T-helper 9 cell (primary cell): Measurements from ENCODE around the gene METTL9.
A peak's percentile ranks its signal among the peaks of the same experiment; 100 is the strongest.
"Not testable (repeated sequence)": the region's sequence is repeated elsewhere in the genome, so short reads cannot be mapped to it uniquely, and the experiment has no call there.

Experiments used
- DNase-seq: peaks from one replicate; pipeline ENCODE4 v3.0.0-alpha.2; 2020

The METTL9 gene

GRCh38 chr16:21638573-21638975, 39.2 kb downstream of the METTL9 start:
- DNase-seq: no peak

- no peak for DNase-seq
These were observed 40.1 kb downstream of the METTL9 start for GRCh38 chr16:21639493-21639892.

GRCh38 chr16:21641916-21642315, 42.5 kb downstream of the METTL9 start:
- DNase-seq: no peak

GRCh38 chr16:21642861-21643260, 43.5 kb downstream of the METTL9 start:
- DNase-seq: no peak

- DNase-seq: no peak
These were observed 44.4 kb downstream of the METTL9 start for GRCh38 chr16:21643785-21644184.

GRCh38 chr16:21644674-21645073, 45.3 kb downstream of the METTL9 start:
- no peak for DNase-seq

- DNase-seq: no peak
These were observed 45.9 kb downstream of the METTL9 start for GRCh38 chr16:21645261-21645721.

- DNase-seq: no peak
These were observed 46.7 kb downstream of the METTL9 start for GRCh38 chr16:21646091-21646490.

- peak; percentile 44 for DNase-seq
These were observed 47.6 kb downstream of the METTL9 start for GRCh38 chr16:21646721-21647561.

- no peak for DNase-seq
These were observed 48.3 kb downstream of the METTL9 start for GRCh38 chr16:21647562-21648164.

- not testable (repeated sequence) for DNase-seq
These were observed 50.5 kb downstream of the METTL9 start for GRCh38 chr16:21649826-21650406.

- no peak for DNase-seq
These were observed 51.1 kb downstream of the METTL9 start for GRCh38 chr16:21650521-21650920.

- no peak for DNase-seq
These were observed 52.1 kb downstream of the METTL9 start for GRCh38 chr16:21651515-21651914.

- DNase-seq: no peak
These were observed 53.1 kb downstream of the METTL9 start, which contains the start of gene IGSF6 for GRCh38 chr16:21652453-21652852. TSS of gene IGSF6 (minus strand) at chr16:21652608. CDS start at chr16:21652598, 10 bp downstream.

GRCh38 chr16:21653571-21653970, 54.2 kb downstream of the METTL9 start:
- DNase-seq: no peak

GRCh38 chr16:21654466-21654865, 55.1 kb downstream of the METTL9 start:
- DNase-seq: no peak

- no peak for DNase-seq
These were observed 55.5 kb downstream of the METTL9 start for GRCh38 chr16:21654881-21655280.

- DNase-seq: peak; percentile 14
These were observed 57.7 kb downstream of the METTL9 start for GRCh38 chr16:21656795-21657768.

- no peak for DNase-seq
These were observed 59.7 kb downstream of the METTL9 start for GRCh38 chr16:21659124-21659523.

GRCh38 chr16:21663889-21664647, 64.7 kb downstream of the METTL9 start, which contains the start of gene OTOA:
TSS of gene OTOA (plus strand) at chr16:21663968. CDS start at chr16:21678515, 14,547 bp downstream.
- peak; percentile 32 for DNase-seq

GRCh38 chr16:21664801-21665492, 65.6 kb downstream of the METTL9 start:
- DNase-seq: no peak
